Stimulated activated CD8-positive, alpha-beta memory T cell treated with anti-CD3 and anti-CD28 coated beads, Interleukin-7, amount 100 ng/mL, for 4 hours (primary cell): Measurements from ENCODE around the gene IER3IP1.
"Not testable (repeated sequence)": the region's sequence is repeated elsewhere in the genome, so short reads cannot be mapped to it uniquely, and the experiment has no call there.

Experiments used
- DNase-seq, 2 donors: peaks; one replicate each; pipeline ENCODE4 v3.0.0-alpha.2; 2020; ENCODE audit warnings: low read depth in 2 of 2

IER3IP1 gene, protein sequence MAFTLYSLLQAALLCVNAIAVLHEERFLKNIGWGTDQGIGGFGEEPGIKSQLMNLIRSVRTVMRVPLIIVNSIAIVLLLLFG

DNA sequence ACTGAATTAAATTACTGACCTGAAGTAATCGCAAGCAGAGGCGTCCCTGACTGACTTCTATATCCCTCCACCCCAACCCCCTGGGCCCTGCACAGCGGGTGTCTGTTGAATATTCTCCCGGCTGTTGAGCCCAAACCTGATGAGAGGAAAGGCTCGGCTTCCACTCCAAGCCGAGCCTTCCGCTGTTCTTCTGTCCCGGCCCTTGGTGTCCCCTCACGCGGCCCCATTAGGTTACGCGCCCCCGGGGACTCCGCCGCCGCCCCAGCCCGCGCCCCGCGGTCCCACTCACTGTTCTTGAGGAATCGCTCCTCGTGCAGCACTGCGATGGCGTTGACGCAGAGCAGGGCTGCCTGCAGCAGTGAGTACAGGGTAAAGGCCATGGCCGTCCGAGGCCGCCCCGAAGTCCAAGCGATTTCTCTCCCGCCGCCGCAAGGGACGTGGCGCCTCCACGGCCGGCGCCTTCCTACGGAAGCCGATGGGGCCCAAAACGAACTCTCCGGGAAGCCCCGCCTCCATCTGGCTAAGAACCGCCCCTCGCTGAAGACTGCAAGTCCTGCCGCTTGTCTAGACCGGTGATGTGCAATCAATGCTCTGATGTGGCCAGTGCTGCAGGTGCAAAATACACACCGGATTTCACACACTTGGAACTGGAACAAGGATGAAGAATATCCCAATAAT, at the start of gene IER3IP1:
IER3IP1 (minus strand) TSS at position 467 of the 678 bp plus-strand sequence; CDS start at position 380, 87 bp downstream.
- peak; percentile 76 to 80 for DNase-seq

DNA sequence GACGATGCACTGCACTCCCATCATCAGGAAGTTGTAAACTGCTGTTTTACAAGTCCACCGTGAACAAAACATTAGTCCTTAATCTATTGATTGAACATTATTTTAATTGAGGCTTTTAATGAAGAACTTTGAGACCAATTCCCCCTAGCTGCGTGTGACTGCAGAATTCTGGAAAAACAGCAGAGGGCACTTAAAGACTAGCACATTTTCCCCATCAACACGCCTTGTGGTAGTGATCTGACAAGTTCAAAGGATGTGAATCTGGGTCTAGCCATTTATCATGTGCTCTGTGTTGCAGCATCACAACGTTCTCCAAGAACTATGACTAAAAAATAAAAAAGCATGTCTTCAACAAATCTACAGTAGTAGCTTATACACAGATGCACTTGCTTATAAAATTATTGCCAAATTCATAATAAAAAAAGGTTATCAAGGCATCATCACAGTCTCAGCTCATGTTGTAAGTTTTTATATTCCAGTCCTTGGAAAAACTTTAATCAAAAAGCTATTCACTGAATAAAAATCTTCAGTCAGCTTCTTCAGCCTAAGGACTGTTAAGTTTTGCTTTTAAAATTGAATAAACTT, 39.5 kb upstream of the IER3IP1 start:
- no peak for DNase-seq

DNA sequence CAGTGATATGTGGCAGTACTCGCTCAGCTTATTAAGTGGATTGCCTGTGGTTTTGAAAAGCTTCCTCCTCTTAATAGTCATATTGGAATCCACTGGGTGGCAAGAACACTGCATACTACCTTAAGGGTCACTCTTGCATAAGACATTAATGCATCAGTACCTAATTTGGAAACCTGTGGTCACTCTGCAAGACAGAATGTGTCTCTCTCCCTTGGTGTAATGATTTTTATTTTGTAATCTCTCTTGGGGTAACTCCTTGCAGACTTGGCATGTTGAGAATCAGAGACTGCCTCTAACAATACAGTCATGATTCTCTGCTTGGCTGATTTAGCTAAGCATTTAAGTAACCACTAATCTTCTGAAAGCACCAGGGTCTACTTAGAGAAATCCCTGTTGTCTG, 33.0 kb upstream of the IER3IP1 start:
- no peak for DNase-seq

DNA sequence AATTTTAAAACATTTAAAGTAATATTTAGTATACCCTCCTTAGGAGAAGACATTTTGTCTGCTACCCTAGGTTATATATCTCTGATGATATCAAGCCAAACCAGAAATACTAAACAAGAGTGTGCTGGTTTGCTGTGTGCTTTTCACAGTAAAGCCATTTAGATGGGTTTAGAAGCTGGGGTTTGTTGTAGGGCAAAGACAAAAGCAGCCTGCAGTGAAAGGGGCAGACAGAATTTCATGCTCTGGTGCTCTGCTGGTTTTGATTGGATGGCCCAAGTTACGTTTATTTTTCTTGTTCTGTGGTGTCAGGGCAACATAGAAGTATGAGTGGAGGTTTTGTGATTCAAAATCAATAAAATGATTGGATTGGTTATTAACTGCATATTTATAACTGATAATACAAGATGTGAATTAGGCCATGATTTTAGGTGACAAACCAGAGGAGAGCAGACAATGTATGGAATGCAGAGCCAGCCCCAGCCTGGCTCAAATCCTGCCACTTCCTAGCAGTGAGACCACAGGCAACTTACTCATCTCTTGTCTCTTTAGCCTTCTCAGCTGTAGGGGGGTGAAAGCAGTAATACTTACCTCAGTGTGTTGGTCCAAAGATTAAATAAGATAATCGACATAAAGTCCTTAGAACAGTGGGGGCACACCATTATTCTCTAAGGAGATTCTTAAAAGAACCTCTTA, 30.9 kb upstream of the IER3IP1 start:
- no peak for DNase-seq

DNA sequence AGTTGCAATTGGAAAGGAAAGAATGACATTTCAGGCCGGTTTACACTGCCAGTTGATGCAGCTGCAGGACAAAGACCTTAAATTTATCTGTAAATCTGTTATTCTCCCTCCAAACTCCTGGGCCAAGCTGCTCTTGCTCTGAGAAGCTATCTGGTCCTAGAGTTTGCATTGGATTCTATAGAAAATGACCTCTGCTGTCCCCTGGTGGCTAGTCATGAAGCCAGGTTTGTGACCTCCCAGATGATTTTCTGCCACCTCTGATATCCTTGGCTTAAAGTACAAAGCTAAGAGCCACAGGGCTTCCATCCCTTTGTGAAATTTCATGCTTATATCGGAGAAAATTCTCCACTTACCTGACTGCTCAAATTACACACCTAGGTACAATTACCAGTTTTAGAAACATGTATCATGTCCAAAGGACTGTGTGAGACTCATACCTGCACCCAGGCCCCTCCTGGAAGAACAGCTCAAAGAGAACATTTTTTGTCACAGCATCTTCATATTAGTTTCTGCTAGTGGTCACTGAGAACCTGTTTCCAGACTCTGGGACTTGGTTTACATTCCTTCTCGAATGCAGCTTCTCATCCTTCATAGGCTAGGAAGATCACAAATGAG, 28.9 kb upstream of the IER3IP1 start:
- DNase-seq = no peak

DNA sequence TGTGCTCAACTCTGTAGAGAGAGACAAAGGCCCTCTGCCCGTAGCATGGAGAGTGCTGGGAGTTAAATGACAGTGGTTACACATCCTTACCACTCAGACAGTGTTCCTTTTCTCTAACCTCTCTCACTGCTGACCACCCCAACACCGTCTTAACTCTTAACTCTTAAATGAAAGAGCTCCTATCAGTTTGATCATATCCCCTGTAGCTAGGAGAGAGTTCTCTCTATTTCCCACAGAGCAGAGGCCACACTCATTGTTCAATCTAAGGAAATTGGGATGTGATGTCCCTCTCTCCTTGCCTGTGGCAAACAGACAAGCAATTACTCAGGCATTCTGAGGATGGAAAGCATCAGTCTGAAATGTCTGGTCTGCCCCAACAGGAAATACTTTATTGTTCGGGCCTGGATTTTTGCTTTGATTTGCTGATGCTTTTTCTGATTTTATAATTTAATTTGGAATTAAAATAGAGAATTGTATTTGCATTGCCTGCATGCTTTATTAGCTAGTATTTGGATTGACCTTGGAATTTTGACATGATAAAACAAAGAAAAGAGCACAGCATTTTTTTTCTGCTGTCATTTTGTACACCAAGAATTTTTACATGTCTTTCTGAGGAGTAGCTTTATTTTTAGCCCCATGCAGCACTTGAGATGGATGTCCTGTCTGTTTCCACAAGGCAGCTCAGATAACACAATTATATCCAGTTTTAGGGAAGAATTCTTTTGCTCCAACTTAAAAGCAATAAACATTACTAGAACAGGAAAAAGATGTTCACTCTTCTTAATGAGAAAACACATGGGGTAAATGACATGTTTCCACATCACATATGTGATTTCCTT, 27.7 kb upstream of the IER3IP1 start:
- no peak for DNase-seq

DNA sequence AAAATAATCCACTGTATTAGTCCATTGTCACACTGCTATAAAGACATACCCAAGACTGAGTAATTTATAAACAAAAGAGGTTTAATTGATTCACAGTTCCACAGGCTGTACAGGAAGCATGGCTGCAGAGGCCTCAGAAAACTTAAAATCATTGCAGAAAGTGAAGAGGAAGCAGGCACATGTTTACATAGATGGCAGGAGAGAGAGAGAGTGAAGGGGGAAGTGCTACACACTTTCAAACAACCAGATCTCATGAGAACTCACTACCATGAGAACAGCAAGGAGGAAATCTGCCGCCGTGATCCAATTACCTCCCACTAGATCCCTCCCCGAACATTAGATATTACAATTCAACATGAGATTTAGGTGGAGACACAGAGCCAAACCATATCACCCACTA, 19.8 kb upstream of the IER3IP1 start:
- DNase-seq = not testable (repeated sequence)

DNA sequence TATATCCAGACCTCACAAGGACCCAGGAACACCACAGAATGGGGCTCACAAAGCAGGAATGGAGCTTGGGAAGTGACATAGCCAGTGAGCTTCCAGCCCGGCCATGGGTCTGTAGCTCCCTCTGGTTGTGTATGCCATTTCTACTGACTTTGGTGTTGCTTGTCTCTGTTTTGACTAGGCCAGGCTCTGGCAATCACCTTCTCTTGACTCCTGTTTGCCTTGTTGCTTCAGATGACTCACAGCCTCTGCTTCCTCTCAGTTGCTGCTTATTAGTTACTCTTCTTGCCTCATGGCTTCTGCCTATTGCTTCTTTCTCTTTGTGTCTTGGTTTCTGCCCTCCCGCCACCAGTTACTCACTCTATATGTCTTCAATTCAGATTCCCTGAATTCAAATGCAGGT, 15.8 kb upstream of the IER3IP1 start:
- DNase-seq = no peak

DNA sequence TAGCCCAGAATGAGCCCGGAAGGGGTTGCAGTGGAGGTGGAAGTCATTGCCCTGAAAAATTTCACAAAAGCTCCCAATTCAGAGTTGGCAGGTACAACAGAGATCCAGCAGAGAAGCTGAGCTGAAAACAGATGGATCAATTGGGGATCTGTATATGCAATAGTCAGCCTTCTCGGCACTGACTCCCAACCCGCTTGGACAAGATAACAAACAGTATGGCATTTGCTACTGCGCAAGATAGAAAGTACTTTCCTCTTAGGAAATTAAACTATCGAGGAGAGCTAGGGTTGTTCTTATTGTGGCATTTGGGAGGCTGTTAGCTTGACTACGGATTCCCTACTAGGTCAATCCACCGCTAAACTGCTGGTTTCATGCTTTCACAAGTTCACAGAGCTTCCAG, 11.6 kb upstream of the IER3IP1 start:
- no peak for DNase-seq

DNA sequence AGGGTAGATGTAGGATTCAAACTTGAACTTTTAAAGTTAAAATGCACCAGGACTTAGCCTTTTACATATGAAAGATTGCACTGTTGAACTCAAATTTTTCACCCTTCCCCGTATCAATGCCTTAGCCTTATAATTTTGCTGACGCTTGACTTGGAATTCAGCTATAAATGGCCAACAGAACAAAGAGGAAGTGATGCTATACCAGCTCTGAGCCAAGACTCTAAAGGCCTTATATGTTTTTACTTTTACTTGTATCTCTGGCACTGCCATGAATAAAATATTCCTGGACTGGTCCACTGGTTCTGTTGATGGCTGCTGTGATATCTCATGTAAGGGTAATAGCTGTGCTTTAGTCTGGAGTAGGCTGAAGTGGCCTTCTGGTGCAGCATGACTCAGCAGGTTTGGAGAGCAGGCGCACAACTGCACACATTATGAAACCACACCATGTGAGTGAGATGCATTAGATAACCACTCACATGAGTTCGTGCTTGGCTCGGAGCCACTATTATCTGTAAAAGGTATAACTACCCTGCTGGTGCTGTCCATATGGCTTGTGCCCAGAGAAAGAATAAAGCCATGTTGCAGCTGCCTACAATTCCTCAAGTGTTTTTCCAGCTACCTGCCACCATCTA, 8.4 kb upstream of the IER3IP1 start:
- no peak for DNase-seq

DNA sequence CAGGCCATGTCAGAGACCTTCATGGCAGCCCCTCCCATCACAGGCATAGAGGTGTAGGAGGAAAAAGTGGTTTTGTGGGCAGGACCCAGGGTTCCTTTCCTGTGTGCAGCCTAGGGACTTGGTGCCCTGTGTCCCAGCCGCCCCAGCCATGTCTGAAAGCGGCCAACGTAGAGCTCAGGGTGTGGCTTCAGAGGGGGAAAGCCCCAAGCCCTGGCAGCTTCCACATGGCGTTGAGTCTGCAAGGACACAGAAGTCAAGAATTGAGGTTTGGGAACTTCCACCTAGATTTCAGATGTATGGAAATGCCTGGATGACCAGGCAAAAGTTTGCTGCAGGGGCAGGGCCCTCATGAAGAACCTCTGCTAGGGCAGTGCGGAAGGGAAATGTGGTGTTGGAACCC, 6.0 kb upstream of the IER3IP1 start:
- not testable (repeated sequence) for DNase-seq

DNA sequence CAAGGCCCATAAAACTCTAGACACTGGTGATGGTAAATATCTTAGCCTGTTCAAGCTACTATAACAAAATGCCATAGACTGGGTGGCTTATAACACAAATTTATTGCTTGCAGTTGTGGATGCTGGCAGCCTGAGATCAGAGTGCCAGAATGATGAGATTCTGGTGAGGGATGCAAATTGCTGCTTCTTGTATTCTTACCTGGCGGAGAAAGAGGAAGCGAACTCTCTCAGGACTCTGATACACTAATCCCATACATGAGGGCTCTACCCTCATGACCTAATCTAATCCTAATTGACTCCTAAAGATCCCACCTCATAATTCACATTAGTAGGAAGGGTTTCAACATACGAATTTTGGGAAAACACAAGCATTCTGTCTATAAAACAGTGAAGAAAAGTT, 4.6 kb upstream of the IER3IP1 start:
- no peak for DNase-seq

DNA sequence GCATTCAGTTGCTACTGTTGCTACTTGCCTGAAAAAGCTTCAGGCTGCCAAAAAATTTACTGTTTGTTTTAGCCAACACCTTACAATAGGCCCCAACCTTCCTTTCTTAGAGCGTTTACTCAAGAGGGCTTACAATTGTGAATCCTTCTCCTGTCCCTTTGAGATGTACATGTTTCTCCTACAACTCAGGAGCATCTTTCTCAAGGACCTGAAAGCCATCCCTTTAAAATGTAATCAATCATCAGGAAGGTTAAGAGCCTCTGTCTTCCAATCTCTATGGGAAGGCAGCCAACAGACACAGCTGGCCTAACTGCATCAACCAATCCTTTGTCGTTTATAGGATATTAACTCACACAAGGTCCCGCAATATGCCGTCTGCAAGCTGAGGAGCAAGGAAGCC, 3.4 kb upstream of the IER3IP1 start:
- no peak for DNase-seq

DNA sequence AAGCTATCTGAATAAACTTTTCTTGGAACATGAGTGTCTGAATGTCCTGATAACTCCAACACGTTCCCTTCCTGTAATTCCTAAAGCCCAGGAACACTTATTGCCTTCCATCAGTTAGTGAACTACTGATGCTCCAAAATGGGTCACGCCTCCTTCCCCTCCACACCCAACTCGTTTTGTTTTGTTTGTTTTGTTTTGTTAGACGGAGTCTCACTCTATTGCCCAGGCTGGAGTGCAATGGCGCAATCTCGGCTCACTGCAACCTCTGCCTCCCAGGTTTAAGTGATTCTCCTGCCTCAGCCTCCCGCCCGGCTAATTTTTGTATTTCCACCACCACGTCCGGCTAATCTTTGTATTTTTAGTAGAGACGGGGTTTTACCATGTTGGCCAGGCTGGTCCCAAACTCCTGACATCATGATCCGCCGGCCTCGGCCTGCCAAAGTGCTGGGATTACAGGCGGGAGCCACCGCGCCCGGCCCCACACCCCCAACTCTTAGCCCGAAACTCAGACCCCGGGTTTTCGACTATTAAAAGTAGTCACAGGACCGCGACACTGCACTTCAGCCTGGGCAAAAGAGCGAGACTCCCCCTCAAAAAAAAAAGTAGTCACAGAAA, 774 bp downstream of the IER3IP1 start:
- no peak for DNase-seq

DNA sequence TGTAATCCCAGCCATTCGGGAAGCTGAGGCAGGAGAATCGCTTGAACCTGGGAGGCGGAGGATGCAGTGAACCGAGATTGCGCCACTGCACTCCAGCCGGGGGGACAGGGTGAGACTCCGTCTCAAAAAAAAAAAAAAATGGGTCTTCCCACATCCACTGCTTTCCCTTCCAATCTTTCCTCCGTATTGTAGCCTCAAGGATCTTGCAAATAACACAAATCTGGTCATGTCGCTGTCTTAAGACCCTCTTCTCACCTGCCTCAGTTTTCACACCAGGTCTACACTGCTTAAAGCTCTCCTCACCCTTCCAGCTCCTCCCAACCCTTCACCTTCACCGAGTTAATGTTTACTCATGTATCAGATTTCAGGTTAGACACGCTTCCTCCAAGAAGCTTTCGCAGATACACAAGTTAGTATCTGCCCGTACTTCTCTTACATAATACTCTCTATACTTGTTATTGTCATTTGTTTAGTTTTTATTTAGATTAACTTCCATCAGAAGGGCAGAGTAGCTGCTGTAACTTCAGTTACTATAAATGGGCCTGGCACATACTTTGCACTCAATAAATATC, 1.5 kb downstream of the IER3IP1 start:
- DNase-seq = no peak

DNA sequence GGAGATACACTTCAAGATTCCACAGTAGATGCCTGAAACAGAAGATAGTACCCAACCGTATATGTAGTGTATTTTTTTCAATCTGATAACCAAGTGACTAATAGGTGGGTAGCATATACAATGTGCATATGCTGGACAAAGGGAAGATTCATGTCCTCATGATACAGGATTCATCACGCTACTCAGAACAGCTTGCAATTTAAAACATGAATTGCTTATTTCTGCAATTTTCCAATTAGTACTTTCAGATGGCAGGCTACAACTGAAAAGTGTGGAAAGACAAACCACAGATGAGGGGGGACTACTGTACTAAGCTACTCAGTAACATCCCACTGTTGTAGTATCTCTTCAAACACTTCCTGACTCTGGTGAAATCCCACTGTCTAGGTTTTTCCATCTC, 3.7 kb downstream of the IER3IP1 start:
- DNase-seq = no peak

DNA sequence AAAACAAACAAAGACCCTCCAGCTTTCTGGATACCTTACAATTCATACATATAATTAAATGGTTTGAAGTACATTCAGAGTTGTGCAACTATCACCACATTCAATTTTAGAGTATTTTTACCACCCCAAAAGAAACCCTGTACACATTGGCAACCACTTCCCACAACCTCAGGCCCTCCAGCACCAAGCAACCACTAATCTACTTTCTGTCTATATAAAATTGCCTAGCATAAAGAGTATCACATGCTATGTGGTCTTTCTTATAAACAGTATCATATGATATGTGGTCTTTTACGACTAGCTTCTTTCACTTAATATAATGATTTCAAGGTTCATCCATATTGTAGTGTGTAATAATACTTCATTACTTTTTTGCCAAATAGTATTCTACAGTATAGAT, 7.3 kb downstream of the IER3IP1 start:
- DNase-seq = no peak

DNA sequence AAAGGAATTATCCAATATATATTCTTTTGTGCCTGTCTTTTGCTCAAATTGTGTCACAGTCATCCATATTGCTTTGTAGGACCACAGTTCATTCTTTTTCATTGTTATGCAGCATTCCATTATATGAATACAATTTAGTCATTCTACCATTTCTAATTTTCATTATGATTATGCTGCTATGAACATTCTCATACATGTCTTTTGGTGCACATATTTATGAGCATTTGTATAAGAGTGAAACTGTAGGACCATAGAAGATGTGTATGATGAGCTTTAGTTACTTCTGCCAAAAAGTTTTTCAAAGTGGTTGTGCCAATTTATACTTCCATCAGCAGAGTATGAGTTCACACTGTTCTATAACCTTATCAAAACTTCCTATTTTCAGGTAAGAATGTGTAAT, 7.7 kb downstream of the IER3IP1 start:
- no peak for DNase-seq

DNA sequence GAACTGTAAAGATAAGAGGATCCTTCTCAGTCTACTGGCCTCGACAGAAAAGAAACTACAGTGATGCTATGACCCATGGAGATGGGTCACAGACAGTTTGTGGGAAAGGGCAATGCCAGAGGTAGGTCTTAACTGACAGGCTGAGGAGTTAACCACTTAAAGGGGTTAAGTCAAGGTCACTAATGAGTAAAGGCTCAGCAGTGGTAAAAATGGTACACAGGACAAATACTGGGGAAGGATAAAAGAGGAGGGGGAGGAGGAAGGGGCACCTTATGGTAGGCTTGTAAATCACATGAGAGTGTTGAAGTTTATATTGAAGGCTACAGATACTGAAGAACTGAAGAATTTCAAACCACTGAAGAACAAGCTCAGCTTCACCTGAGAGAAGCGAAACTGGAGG, 9.9 kb downstream of the IER3IP1 start:
- DNase-seq = no peak

DNA sequence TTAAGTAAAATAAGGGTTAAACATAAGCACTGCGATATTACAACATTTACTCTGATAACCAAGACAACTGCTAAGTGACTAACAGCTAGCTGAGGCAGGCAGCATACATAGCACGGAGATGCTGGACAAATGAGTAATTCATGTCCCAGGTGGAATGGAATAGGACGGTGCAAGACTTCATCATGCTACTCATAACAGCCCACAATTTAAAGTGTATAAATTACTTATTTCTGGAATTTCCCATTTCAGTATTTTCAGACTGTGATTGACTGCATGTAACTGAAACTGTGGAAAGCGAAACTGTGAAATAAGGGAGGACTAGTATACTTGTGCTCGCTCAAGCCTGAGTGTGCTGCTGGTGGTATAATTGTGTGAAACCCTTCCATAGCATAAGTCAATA, 12.9 kb downstream of the IER3IP1 start:
- DNase-seq = no peak
